Testis (tissue), 2 donors: ENCODE measurements around the gene HIPK4.

ENCODE experiments used
- POLR2A ChIP-seq: fragments of 450-650 bp; IDR thresholded peaks from one replicate; pipeline ENCODE4 v1.6.1; 2017; ENCODE audit warnings: antibody characterized with exemption, mild to moderate bottlenecking, moderate library complexity
- TF ChIP-seq, protein P1 (sequence below), 3 experiments: fragments of 450-650 bp in 2 of 3; fragments of 200-600 bp in 1 of 3; sonication (generic) in 1 of 3; IDR thresholded peaks; one replicate each; pipeline ENCODE4 v1.5.1; 2016 to 2019; ENCODE audit warnings: antibody characterized with exemption in 3 of 3, mild to moderate bottlenecking in 2 of 3, moderate library complexity in 1 of 3

DNA sequence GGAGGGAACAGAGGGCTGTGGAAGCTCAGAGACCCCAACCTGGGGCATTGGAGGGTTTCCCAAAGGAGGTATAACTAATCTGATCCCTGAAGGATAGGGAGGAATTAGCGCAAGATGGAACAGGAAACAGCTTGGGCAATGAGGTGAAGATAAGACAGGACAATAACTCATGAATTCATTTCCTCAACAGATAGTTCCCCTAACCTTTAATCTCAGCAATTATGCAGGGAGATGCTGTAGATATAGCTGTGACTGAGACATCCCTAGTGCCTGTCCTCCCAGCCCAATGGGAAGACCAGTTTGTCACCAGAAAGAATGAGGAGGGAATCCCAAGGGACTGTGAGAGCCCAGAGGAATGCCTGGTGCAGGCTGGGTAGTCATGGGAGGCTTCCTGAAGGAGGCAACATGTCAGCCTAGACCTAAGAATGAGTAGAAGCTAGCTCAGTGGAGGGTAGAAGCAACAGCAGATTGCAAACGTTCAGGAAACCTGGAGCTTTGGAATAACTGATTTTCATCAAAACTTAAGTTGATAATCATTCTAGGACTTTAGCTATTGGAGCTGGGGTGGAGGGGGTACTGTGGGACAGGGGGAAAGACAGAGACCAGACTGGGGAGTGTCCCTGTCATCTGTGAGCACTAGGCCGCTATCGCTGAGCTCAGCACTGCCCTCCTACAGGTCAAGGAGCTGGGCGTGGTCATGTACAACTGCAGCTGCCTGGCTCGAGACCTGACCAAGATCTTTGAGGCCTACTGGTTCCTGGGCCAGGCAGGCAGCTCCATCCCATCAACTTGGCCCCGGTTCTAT lies 18.8 kb downstream of the HIPK4 start:
- TF ChIP-seq, protein P1, sequence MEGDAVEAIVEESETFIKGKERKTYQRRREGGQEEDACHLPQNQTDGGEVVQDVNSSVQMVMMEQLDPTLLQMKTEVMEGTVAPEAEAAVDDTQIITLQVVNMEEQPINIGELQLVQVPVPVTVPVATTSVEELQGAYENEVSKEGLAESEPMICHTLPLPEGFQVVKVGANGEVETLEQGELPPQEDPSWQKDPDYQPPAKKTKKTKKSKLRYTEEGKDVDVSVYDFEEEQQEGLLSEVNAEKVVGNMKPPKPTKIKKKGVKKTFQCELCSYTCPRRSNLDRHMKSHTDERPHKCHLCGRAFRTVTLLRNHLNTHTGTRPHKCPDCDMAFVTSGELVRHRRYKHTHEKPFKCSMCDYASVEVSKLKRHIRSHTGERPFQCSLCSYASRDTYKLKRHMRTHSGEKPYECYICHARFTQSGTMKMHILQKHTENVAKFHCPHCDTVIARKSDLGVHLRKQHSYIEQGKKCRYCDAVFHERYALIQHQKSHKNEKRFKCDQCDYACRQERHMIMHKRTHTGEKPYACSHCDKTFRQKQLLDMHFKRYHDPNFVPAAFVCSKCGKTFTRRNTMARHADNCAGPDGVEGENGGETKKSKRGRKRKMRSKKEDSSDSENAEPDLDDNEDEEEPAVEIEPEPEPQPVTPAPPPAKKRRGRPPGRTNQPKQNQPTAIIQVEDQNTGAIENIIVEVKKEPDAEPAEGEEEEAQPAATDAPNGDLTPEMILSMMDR (IDR thresholded peaks at IDR 0.05), result no peak
- TF ChIP-seq POLR2A, result no peak
